K562 (cell line): ENCODE data around the gene LCN15. TPM values are rescaled to one million over a fixed set of nuclear protein-coding genes. Genes with fewer than 3 reads are reported as not detected.
A peak's percentile ranks its signal among the peaks of the same experiment; 100 is the strongest.

Source experiments
- BRD4 ChIP-seq: fragments of 200-600 bp; sonication (generic); IDR thresholded peaks from 2 replicates; pipeline ENCODE4 v1.6.1; 2017; ENCODE audit warnings: inconsistent platforms
- CBX1 ChIP-seq: sonication (generic); IDR thresholded peaks from 2 replicates; pipeline ENCODE4 v1.6.1; 2016; ENCODE audit warnings: antibody characterized with exemption, low read depth, mild to moderate bottlenecking
- CHD1 ChIP-seq: fragments of 200-600 bp; sonication (generic); IDR thresholded peaks from one replicate; pipeline ENCODE4 v1.6.1; 2012; ENCODE audit warnings: mild to moderate bottlenecking, moderate library complexity, low read length, inconsistent platforms
- FOXA3 ChIP-seq, 2 experiments: fragments of 450-650 bp in 1 of 2; sonication (generic) in 1 of 2; formaldehyde crosslinking; IDR thresholded peaks in 1 of 2; conservative IDR thresholded peaks in 1 of 2; 2 replicates each; pipeline versions ENCODE4 v1.4.0 to v1.8.0; 2020 to 2022; ENCODE audit warnings: mild to moderate bottlenecking in 2 of 2, missing genetic modification reagents in 1 of 2
- GABPB1 ChIP-seq: sonication (generic); formaldehyde crosslinking; IDR thresholded peaks from 2 replicates; pipeline ENCODE4 v1.8.0; 2022; ENCODE audit warnings: mild to moderate bottlenecking, missing genetic modification reagents
- NR2C2 ChIP-seq, 2 experiments: fragments of 200-800 bp in 1 of 2; sonication (Bioruptor generic) in 1 of 2; sonication (generic) in 1 of 2; formaldehyde crosslinking in 1 of 2; IDR thresholded peaks; 2 replicates each; pipeline versions ENCODE4 v1.6.1 to v1.8.0; 2016 to 2022; ENCODE audit warnings: mild to moderate bottlenecking in 1 of 2, missing compliant biosample characterization in 1 of 2, missing genetic modification characterization in 1 of 2, missing genetic modification reagents in 1 of 2
- RAD51 ChIP-seq: fragments of 450-650 bp; IDR thresholded peaks from 2 replicates; pipeline ENCODE4 v1.7.1; 2016; ENCODE audit warnings: low read depth, mild to moderate bottlenecking, borderline replicate concordance
- SIN3A ChIP-seq, 2 experiments: fragments of 150-350 bp in 1 of 2; IDR thresholded peaks; 2 replicates each; pipeline ENCODE4 v1.6.1; 2011 to 2016; ENCODE audit warnings: borderline replicate concordance in 2 of 2, low read depth in 2 of 2, low read length in 2 of 2, mild to moderate bottlenecking in 2 of 2, moderate library complexity in 2 of 2; ENCODE audit not compliant: control insufficient read depth in 1 of 2
- TAF1 ChIP-seq: IDR thresholded peaks from 2 replicates; pipeline ENCODE4 v1.6.1; 2011; ENCODE audit warnings: mild to moderate bottlenecking, low read length, moderate library complexity; ENCODE audit not compliant: insufficient read depth, control insufficient read depth, severe bottlenecking; ENCODE audit errors: extremely low read depth
- TAL1 ChIP-seq: fragments of 450-650 bp; IDR thresholded peaks from 2 replicates; pipeline ENCODE4 v1.6.1; 2016; ENCODE audit warnings: mild to moderate bottlenecking
- TARDBP ChIP-seq: fragments of 450-650 bp; IDR thresholded peaks from 2 replicates; pipeline ENCODE4 v1.6.1; 2016
- TCF7L2 ChIP-seq: fragments of 150-350 bp; IDR thresholded peaks from 2 replicates; pipeline ENCODE4 v1.6.1; 2016; ENCODE audit warnings: low read depth, mild to moderate bottlenecking, low read length, moderate library complexity
- THRAP3 ChIP-seq: fragments of 450-650 bp; IDR thresholded peaks from 2 replicates; pipeline ENCODE4 v1.6.1; 2016; ENCODE audit warnings: mild to moderate bottlenecking, inconsistent platforms, borderline replicate concordance
- ZKSCAN8 ChIP-seq: fragments of 200-800 bp; sonication (Bioruptor generic); IDR thresholded peaks from 2 replicates; pipeline ENCODE4 v1.6.1; 2016; ENCODE audit warnings: missing genetic modification characterization, missing compliant biosample characterization
- polyA plus RNA-seq, 8 experiments: library from polyadenylated mRNA; depleted of rRNA in 4 of 8; stranded (reverse) in 5 of 8; unstranded in 3 of 8; fragments of >200 nt; fragmentation: Nextera tagmentation in 2 of 8; fragmentation: Illumina TruSeq in 1 of 8; extraction: Ambion mirVana in 2 of 8; extraction: Trizol in 1 of 8; gene quantifications; 2 replicates each; pipeline versions ENCODE4 v1.2.1 to v1.2.3, GENCODE V29; 2011 to 2014; ENCODE audit warnings: inconsistent platforms in 1 of 8, missing spikeins in 1 of 8
- total RNA-seq, 7 experiments: library from RNA; depleted of rRNA in 6 of 7; stranded (reverse); fragments of >200 nt in 6 of 7; fragmentation: Illumina TruSeq in 2 of 7; extraction: Trizol in 2 of 7; gene quantifications; 2 replicates each; pipeline versions ENCODE4 v1.2.1 to v1.2.3, GENCODE V29; 2011 to 2021; ENCODE audit warnings: low replicate concordance in 1 of 7
- TF ChIP-seq, protein P1 (sequence below), 2 experiments: fragments of 250-450 bp in 1 of 2; fragments of 450-650 bp in 1 of 2; sonication (Bioruptor Pico) in 1 of 2; IDR thresholded peaks; 2 replicates each; pipeline versions ENCODE4 v1.6.1 to v1.8.0; 2016 to 2021; ENCODE audit warnings: mild to moderate bottlenecking in 2 of 2, moderate library complexity in 2 of 2, missing compliant biosample characterization in 1 of 2, missing genetic modification characterization in 1 of 2
- TF ChIP-seq, protein P2 (sequence below), 3 experiments: fragments of 200-800 bp in 1 of 3; sonication (Bioruptor generic) in 1 of 3; sonication (generic) in 1 of 3; formaldehyde crosslinking in 1 of 3; IDR thresholded peaks; 2 replicates each; pipeline versions ENCODE4 v1.6.1 to v1.8.0; 2016 to 2022; ENCODE audit warnings: mild to moderate bottlenecking in 2 of 3, missing compliant biosample characterization in 2 of 3, missing genetic modification characterization in 2 of 3, missing genetic modification reagents in 1 of 3
- TF ChIP-seq, protein P3 (sequence below): sonication (generic); formaldehyde crosslinking; IDR thresholded peaks from 2 replicates; pipeline ENCODE4 v1.8.0; 2022; ENCODE audit warnings: missing genetic modification reagents, mild to moderate bottlenecking, moderate library complexity, borderline replicate concordance
- TF ChIP-seq, protein P4 (sequence below): sonication (generic); formaldehyde crosslinking; IDR thresholded peaks from 2 replicates; pipeline ENCODE4 v1.9.0; 2022; ENCODE audit warnings: mild to moderate bottlenecking, missing genetic modification reagents
- TF ChIP-seq, protein P5 (sequence below): fragments of 450-650 bp; formaldehyde crosslinking; IDR thresholded peaks from 2 replicates; pipeline ENCODE4 v1.4.0; 2022; ENCODE audit warnings: mild to moderate bottlenecking, moderate library complexity

Gene LCN15
- total and polyA plus RNA-seq, 9 of the 15 experiments (the other 6 are each of a cell fraction or from before 2014, with no cell fraction given) = 0.66 TPM; not detected in 8

DNA sequence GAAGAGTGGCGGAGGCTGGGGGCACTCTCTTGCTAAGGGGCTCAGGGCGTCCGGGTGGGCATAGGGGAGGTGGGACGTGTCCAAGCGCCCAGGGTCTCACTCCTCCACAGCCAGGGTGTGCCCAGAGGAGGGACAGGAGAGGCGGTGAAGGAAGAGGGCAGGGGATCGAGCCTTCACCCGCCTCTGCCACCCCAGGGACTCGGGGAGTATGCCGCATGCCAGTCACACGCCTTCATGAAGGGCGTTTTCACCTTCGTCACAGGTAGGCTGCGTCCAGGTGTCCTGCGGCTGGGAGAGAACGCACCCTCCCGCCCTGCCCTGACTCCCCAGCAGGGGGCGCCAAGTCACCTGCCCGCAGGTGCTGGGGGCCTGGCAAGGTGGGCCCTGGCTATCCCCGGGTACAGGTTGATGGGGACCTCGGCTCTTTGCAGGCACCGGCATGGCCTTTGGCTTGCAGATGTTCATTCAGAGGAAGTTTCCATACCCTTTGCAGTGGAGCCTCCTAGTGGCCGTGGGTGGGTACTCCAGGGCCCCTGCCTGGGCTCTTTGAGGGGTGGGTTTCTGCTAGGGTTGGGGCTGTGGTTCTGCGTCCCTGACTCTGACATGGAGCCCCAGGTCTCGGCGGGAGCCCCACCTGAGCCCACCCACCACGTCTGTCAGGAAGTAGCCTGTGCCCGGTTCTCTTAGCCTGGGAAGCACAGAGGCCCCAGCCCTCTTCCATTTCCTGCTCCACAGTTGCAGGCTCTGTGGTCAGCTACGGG, 27.4 kb upstream of the LCN15 start (continued):
- TF ChIP-seq, protein P1, sequence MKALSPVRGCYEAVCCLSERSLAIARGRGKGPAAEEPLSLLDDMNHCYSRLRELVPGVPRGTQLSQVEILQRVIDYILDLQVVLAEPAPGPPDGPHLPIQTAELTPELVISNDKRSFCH (CRISPR knock-in tag; IDR thresholded peaks at IDR 0.05) = no peak
- TF ChIP-seq, protein P1 (tag; IDR thresholded peaks at IDR 0.05) = no peak
- TF ChIP-seq, protein P2, sequence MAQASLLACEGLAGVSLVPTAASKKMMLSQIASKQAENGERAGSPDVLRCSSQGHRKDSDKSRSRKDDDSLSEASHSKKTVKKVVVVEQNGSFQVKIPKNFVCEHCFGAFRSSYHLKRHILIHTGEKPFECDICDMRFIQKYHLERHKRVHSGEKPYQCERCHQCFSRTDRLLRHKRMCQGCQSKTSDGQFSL (CRISPR knock-in tag; IDR thresholded peaks at IDR 0.05) = 0 out of 2 replicates have a peak, but pooled peaks have one; percentile 57
- TF ChIP-seq, protein P2 (tag; IDR thresholded peaks at IDR 0.05) = no peak
- TF ChIP-seq THRAP3 = no peak
- no peak for TF ChIP-seq ZKSCAN8 (CRISPR knock-in tag)
- peak; percentile 45; the same call in 1 of the 2 replicates for TF ChIP-seq NR2C2 (CRISPR knock-in tag; IDR thresholded peaks at IDR 0.05)
- TF ChIP-seq NR2C2 (tag; IDR thresholded peaks at IDR 0.05) = no peak
- TF ChIP-seq, protein P3, sequence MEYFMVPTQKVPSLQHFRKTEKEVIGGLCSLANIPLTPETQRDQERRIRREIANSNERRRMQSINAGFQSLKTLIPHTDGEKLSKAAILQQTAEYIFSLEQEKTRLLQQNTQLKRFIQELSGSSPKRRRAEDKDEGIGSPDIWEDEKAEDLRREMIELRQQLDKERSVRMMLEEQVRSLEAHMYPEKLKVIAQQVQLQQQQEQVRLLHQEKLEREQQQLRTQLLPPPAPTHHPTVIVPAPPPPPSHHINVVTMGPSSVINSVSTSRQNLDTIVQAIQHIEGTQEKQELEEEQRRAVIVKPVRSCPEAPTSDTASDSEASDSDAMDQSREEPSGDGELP (CRISPR knock-in tag) = peak; percentile 69
- no peak for TF ChIP-seq TAF1
- TF ChIP-seq RAD51 = no peak
- no peak for TF ChIP-seq TAL1
- TF ChIP-seq, protein P4, sequence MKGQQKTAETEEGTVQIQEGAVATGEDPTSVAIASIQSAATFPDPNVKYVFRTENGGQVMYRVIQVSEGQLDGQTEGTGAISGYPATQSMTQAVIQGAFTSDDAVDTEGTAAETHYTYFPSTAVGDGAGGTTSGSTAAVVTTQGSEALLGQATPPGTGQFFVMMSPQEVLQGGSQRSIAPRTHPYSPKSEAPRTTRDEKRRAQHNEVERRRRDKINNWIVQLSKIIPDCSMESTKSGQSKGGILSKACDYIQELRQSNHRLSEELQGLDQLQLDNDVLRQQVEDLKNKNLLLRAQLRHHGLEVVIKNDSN (CRISPR knock-in tag) = peak; percentile 40; the same call in 1 of the 2 replicates
- TF ChIP-seq CBX1 = peak; percentile 24; the same call in 1 of the 2 replicates
- TF ChIP-seq GABPB1 (CRISPR knock-in tag) = peak; percentile 48; the same call in 1 of the 2 replicates
- no peak for TF ChIP-seq SIN3A (IDR thresholded peaks at IDR 0.05; ENCODE audit: borderline replicate concordance in 2 of 2, control insufficient read depth in 1 of 2, low read depth in 2 of 2, low read length in 2 of 2)
- TF ChIP-seq FOXA3 (CRISPR knock-in tag; conservative IDR thresholded peaks at IDR 0.05 in 1 of 2, IDR thresholded peaks at IDR 0.05 in 1 of 2) = peak in 1 of 2 experiments; percentile 73; a peak in 1 of 4 replicates
- no peak for TF ChIP-seq TCF7L2
- TF ChIP-seq BRD4 = no peak
- TF ChIP-seq CHD1 = peak; percentile 97
- TF ChIP-seq, protein P5, sequence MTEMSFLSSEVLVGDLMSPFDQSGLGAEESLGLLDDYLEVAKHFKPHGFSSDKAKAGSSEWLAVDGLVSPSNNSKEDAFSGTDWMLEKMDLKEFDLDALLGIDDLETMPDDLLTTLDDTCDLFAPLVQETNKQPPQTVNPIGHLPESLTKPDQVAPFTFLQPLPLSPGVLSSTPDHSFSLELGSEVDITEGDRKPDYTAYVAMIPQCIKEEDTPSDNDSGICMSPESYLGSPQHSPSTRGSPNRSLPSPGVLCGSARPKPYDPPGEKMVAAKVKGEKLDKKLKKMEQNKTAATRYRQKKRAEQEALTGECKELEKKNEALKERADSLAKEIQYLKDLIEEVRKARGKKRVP (CRISPR knock-in tag) = no peak
- TF ChIP-seq TARDBP = no peak
